Activated CD4-positive, alpha-beta T cell treated with anti-CD3 and anti-CD28 coated beads, Interleukin-2, Interleukin-4, amounts not matched to agents 100 ng/mL and 50 ng/mL, durations not matched to agents 16 hours and 8 hours (primary cell): Measurements from ENCODE around the gene RNF186.
"Not testable (repeated sequence)": the region's sequence is repeated elsewhere in the genome, so short reads cannot be mapped to it uniquely, and the experiment has no call there.

Experiments used
- DNase-seq: peaks from one replicate; pipeline ENCODE4 v3.0.0-alpha.2; 2020; ENCODE audit warnings: low spot score

Gene RNF186, protein sequence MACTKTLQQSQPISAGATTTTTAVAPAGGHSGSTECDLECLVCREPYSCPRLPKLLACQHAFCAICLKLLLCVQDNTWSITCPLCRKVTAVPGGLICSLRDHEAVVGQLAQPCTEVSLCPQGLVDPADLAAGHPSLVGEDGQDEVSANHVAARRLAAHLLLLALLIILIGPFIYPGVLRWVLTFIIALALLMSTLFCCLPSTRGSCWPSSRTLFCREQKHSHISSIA

DNA sequence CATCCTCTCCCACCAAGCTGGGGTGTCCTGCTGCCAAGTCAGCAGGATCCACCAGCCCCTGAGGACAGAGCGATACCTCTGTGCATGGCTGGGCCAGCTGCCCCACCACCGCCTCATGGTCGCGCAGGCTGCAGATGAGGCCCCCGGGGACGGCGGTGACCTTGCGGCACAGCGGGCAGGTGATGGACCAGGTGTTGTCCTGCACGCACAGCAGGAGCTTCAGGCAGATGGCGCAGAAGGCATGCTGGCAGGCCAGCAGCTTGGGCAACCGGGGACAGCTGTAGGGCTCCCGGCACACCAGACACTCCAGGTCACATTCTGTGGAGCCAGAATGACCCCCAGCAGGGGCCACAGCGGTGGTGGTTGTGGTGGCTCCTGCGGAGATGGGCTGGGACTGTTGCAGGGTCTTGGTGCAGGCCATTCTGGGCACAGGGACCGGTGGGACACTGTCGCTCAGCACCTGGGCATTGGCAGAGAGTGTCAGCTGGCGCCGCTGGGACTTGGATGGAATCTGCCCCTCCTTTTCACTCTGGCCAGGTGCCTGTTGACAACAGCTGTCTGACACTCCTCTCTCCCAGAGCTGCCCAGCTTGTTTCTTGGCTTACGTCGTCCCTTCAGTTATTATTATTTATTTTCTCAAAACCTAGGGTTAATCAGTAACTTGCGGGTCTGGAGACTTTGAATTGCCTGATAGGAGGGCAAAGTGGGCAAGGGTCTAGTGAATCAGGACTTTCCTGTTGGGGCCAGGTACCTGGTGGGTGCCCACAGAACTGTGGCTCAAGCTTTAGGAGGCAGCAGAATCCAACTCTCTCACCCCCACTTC is at the start of gene RNF186:
TSS of gene RNF186 (minus strand) at position 603 of the 823 bp plus-strand sequence. CDS start at position 421, 182 bp downstream.
- no peak for DNase-seq

GRCh38 chr1:19864570-19865160 is 49.6 kb upstream of the RNF186 start:
- no peak for DNase-seq

GRCh38 chr1:19862944-19863343 is 47.9 kb upstream of the RNF186 start:
- no peak for DNase-seq

GRCh38 chr1:19861842-19862530 is 46.9 kb upstream of the RNF186 start:
- no peak for DNase-seq

- no peak for DNase-seq
Observed at GRCh38 chr1:19861034-19861433, 46.0 kb upstream of the RNF186 start.

DNA sequence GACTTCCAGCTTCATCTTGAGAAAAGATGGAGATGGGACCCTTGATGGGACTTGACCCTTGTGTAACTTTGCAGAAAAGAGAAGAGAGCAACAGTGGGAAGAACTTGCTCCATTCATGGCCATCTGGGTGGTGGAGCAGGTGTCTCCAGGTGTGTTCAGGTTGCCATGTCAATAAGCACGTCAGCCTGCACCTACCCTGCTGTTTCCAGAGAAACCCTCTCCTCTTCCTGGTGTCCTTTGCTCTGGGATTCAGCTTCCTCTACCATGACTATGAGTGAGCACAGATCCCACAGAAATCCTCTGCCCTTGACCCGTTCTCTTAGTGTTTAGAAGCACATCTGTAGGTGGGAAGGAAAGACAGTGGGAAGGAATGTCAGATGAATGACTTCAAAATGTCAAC is 45.3 kb upstream of the RNF186 start:
- no peak for DNase-seq

GRCh38 chr1:19859876-19860275 is 44.8 kb upstream of the RNF186 start:
- DNase-seq: no peak

- DNase-seq: no peak
Observed at GRCh38 chr1:19858893-19859292, 43.8 kb upstream of the RNF186 start.

GRCh38 chr1:19854866-19855265 is 39.8 kb upstream of the RNF186 start:
- no peak for DNase-seq

DNA sequence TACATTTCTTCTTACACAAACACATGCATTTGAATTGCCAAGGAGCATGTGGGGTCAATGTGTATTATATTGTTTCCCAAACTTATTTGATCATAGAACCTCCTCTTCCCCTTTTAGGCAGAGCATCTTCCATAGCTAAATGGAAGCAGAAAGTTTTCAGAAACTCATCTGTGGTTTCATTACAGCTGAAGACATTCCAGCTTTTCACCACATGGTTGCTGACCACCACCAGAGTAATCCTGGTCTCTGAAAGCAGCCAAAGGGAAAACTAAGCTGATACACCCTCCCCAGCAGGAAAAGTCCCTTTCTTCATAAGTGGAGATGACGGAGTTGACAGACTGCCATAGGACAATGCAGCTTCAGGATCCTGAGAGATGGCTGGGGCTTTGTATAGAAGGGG is 37.0 kb upstream of the RNF186 start:
- DNase-seq: no peak

GRCh38 chr1:19850214-19850613 is 35.1 kb upstream of the RNF186 start:
- no peak for DNase-seq

- DNase-seq: not testable (repeated sequence)
Observed at GRCh38 chr1:19849307-19849706, 34.2 kb upstream of the RNF186 start.

- DNase-seq: not testable (repeated sequence)
Observed at GRCh38 chr1:19847334-19847733, 32.3 kb upstream of the RNF186 start.

- no peak for DNase-seq
Observed at GRCh38 chr1:19846338-19846737, 31.3 kb upstream of the RNF186 start.

DNA sequence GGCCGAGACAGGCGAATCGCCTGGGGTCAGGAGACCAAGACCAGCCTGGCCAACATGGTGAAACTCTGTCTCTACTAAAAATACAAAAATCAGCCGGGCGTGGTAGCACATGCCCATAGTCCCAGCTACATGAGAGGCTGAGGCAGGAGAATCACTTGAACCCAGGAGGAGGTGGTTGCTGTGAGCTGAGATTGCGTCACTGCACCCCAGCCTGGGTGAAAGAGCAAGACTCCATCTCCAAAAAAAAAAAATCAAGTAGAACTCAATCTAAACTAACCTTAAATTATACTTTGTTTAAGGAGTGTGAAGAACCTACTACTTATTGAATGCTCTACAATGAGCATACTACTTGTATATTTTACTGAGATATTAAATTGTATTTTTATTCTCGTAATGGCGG is 30.5 kb upstream of the RNF186 start:
- no peak for DNase-seq

GRCh38 chr1:19844731-19845495 is 29.8 kb upstream of the RNF186 start:
- no peak for DNase-seq

GRCh38 chr1:19840228-19840627 is 25.1 kb upstream of the RNF186 start:
- no peak for DNase-seq

DNA sequence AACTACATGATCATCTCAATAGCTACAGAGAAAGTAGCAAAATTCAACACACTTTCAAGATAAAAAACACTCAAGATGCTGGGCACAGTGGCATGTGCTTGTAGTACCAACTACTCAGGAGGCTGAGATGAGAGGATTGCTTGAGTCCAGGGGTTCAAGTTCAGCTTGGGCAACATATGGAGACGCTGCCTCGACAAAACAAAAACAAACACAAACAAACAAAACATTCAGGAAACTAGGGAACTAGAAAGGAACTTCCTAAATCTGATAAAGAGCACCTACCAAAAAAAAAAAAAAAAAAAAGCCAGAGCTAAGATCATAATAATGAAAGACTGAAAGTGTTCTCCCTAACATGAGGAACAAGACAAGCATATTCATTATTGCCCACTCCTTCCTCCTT is 22.8 kb upstream of the RNF186 start:
- no peak for DNase-seq

GRCh38 chr1:19835578-19835977 is 20.5 kb upstream of the RNF186 start:
- no peak for DNase-seq

DNA sequence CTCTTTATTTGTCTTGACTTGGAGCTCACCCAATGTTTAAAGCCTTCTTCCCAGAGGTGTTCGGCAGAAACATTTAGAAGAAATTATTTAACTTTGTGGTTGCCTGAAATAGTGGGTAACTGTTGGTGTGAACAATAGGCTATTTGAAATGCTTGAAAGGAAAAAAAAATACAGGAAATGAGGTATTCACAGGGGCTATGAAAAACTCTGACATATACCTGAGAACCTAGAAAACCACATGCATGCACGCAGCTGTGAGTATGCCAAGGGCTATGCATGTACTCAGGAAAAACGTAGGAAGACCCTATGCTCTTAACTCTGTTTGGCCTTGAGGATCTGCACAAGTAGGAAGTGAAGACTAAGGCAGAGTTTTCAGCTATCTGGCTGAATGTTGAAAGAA is 16.4 kb upstream of the RNF186 start:
- DNase-seq: no peak

DNA sequence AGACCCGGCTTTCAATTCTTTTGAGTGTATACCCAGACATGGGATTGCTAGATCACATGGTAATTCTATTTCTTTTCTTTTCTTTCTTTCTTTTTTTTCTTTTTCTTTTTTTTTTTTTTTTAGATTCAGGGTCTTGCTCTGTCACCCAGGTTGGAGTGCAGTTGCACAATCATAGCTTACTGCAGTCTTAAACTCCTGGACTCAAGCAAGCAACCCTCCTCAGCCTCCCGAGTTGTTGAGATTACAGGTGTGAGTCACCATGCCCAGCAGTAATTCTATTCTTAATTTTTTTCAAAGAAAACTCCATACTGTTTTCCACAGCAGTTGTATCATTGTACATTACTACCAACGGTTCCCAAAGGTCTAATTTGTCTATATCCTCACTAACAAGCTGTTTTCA is 13.5 kb upstream of the RNF186 start:
- no peak for DNase-seq

DNA sequence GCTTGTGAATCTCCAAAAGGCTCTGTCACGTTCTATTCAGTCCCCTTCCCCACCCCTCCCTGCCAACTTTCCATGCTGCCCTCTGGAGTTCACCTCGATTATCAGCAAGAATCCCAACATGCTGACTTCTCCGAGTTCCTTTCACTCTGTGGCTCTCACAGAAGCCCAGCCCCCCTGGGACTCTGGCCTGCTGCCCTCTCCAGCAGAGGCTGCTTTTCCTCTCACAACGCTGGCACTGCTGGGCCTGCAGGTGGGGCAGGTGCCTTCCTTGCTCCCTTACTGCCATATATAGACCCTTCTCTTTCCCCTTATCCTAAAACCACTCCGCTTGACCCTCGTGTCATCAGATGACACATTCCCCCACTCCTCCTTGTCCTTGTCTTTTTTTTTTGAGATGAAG is 10.2 kb upstream of the RNF186 start:
- DNase-seq: no peak
